ENCODE measurements around the gene GTF2H4.

- no peak for TF ChIP-seq CTCF (IDR thresholded peaks at IDR 0.05)
- TF ChIP-seq POLR2A (IDR thresholded peaks at IDR 0.05): no peak
Observed at GRCh38 chr6:30918670-30919069, 10.7 kb downstream of the GTF2H4 start.
